DOHH2 (cell line): Measurements from ENCODE around the gene ATP8A2.

ENCODE experiments used
- H3F3A ChIP-seq: fragments of 200-600 bp; sonication (generic), shearing (Covaris generic); 2 replicates; pipeline ENCODE4 v1.6.0; 2016; ENCODE audit warnings: antibody characterized with exemption, mild to moderate bottlenecking; ENCODE audit not compliant: control insufficient read depth, insufficient read depth
- H3K27ac ChIP-seq: fragments of 200-600 bp; sonication (generic); 2 replicates; pipeline ENCODE4 v1.5.1; 2014; ENCODE audit warnings: low read depth, mild to moderate bottlenecking, low read length, moderate library complexity
- H3K27me3 ChIP-seq: fragments of 200-600 bp; sonication (generic); 2 replicates; pipeline ENCODE4 v1.6.1; 2014; ENCODE audit warnings: mild to moderate bottlenecking, low read length, mixed read lengths; ENCODE audit not compliant: control insufficient read depth
- H3K36me3 ChIP-seq: fragments of 200-600 bp; sonication (generic); 2 replicates; pipeline ENCODE4 v1.6.1; 2014; ENCODE audit warnings: mild to moderate bottlenecking, low read length, moderate library complexity, mixed read lengths; ENCODE audit not compliant: control insufficient read depth
- H3K4me1 ChIP-seq: fragments of 200-600 bp; sonication (generic); 2 replicates; pipeline ENCODE4 v1.6.1; 2014; ENCODE audit warnings: mild to moderate bottlenecking, low read length, mixed read lengths; ENCODE audit not compliant: control insufficient read depth
- H3K4me2 ChIP-seq: fragments of 200-600 bp; sonication (generic); 2 replicates; pipeline ENCODE4 v1.6.0; 2014; ENCODE audit warnings: mild to moderate bottlenecking, low read length, moderate library complexity
- H3K4me3 ChIP-seq: fragments of 200-600 bp; sonication (generic); 2 replicates; pipeline ENCODE4 v1.5.1; 2014; ENCODE audit warnings: mild to moderate bottlenecking, low read length, mixed read lengths
- H3K79me2 ChIP-seq: fragments of 200-600 bp; sonication (generic); 2 replicates; pipeline ENCODE4 v1.6.1; 2014; ENCODE audit warnings: mild to moderate bottlenecking, low read length, mixed read lengths; ENCODE audit not compliant: control insufficient read depth
- H3K9me2 ChIP-seq: fragments of 200-600 bp; sonication (generic); replicated peaks from 2 replicates; pipeline ENCODE4 v1.6.1; 2014; ENCODE audit warnings: mild to moderate bottlenecking, low read length, mixed read lengths; ENCODE audit not compliant: control insufficient read depth
- H3K9me3 ChIP-seq: fragments of 200-600 bp; sonication (generic); 2 replicates; pipeline ENCODE4 v1.6.1; 2014; ENCODE audit warnings: antibody characterized with exemption, low read length, mixed read lengths; ENCODE audit not compliant: control insufficient read depth, insufficient read depth
- H4K20me1 ChIP-seq: fragments of 200-600 bp; sonication (generic); 2 replicates; pipeline ENCODE4 v1.6.0; 2014; ENCODE audit warnings: low read depth, mild to moderate bottlenecking, antibody characterized with exemption, low read length, moderate library complexity; ENCODE audit not compliant: control insufficient read depth, insufficient read depth
- CTCF ChIP-seq: fragments of 200-600 bp; sonication (generic); IDR thresholded peaks from one replicate; pipeline ENCODE4 v1.5.1; 2014; ENCODE audit warnings: antibody characterized with exemption, mild to moderate bottlenecking, low read depth, low read length; ENCODE audit not compliant: poor library complexity, severe bottlenecking
- EZH2phosphoT487 ChIP-seq: fragments of 200-600 bp; sonication (generic); IDR thresholded peaks from 2 replicates; pipeline ENCODE4 v1.6.1; 2017; ENCODE audit warnings: borderline replicate concordance, mild to moderate bottlenecking, antibody characterized with exemption, low read length, moderate library complexity, mixed read lengths

The ATP8A2 gene

GRCh38 chr13:26036383-26036782 lies 664.6 kb downstream of the ATP8A2 start:
- Histone ChIP-seq H3K27ac (no peak overlapping the region), H3K4me2 (no peak overlapping the region), H3K4me3 (no peak overlapping the region), H3F3A (no peaks in the 10 kb centered on the region), H3K79me2 (no peaks in the 10 kb centered on the region), H3K4me1 (no peaks in the 10 kb centered on the region), H3K9me2 (no peaks in the 10 kb centered on the region), H3K27me3 (no peaks in the 10 kb centered on the region), H3K9me3 (no peaks in the 10 kb centered on the region), H4K20me1 (no peaks in the 10 kb centered on the region), H3K36me3 (no peaks in the 10 kb centered on the region)
- TF ChIP-seq CTCF (no peak), EZH2phosphoT487 (no peak)

- Histone ChIP-seq H3K4me2 (no peak overlapping the region), H3K4me3 (no peak overlapping the region), H3K27me3 (no peaks in the 10 kb centered on the region), H3K36me3 (no peaks in the 10 kb centered on the region), H3K9me3 (no peaks in the 10 kb centered on the region), H3K79me2 (no peaks in the 10 kb centered on the region), H3K9me2 (no peaks in the 10 kb centered on the region), H4K20me1 (no peaks in the 10 kb centered on the region), H3K4me1 (no peaks in the 10 kb centered on the region), H3K27ac (no peak overlapping the region), H3F3A (no peaks in the 10 kb centered on the region)
- TF ChIP-seq EZH2phosphoT487 (no peak), CTCF (peak; percentile 77)
Measured at GRCh38 chr13:26037302-26037701, 665.5 kb downstream of the ATP8A2 start.

GRCh38 chr13:26038931-26039475 lies 667.2 kb downstream of the ATP8A2 start:
- TF ChIP-seq EZH2phosphoT487 (no peak), CTCF (no peak)
- Histone ChIP-seq H3K4me1 (no peaks in the 10 kb centered on the region), H3K27me3 (no peaks in the 10 kb centered on the region), H3K9me2 (no peaks in the 10 kb centered on the region), H3K36me3 (no peaks in the 10 kb centered on the region), H3K9me3 (no peaks in the 10 kb centered on the region), H3K79me2 (no peaks in the 10 kb centered on the region), H3K4me3 (no peak overlapping the region), H3K27ac (no peak overlapping the region), H4K20me1 (no peaks in the 10 kb centered on the region), H3F3A (no peaks in the 10 kb centered on the region), H3K4me2 (no peak overlapping the region)

- no peak overlapping the region for H3K4me2 ChIP-seq
- TF ChIP-seq CTCF (no peak), EZH2phosphoT487 (no peak)
- no peak overlapping the region for H3K27ac ChIP-seq
- H3K4me1 ChIP-seq: no peaks in the 10 kb centered on the region
- H3K4me3 ChIP-seq: no peak overlapping the region
- no peaks in the 10 kb centered on the region for H3K27me3 ChIP-seq
- no peaks in the 10 kb centered on the region for H3K9me2 ChIP-seq
- H3K36me3 ChIP-seq: no peaks in the 10 kb centered on the region
- H3F3A ChIP-seq: no peaks in the 10 kb centered on the region
- no peaks in the 10 kb centered on the region for H4K20me1 ChIP-seq
- H3K79me2 ChIP-seq: no peaks in the 10 kb centered on the region
- H3K9me3 ChIP-seq: no peaks in the 10 kb centered on the region
Measured at GRCh38 chr13:26041444-26041843, 669.7 kb downstream of the ATP8A2 start.
